IMR-90 (cell line): ENCODE measurements around the gene BACE1. TPM values are rescaled to one million over a fixed set of nuclear protein-coding genes. Genes with fewer than 3 reads are reported as not detected.

Source experiments
- ATAC-seq: fragments of 200-7000 bp; cut with Tn5 transposase; 2 replicates; pipeline ENCODE4 v1.9.1; 2020; ENCODE audit warnings: low read depth, mild to moderate bottlenecking, moderate library complexity
- BruUV-seq: library from RNA; stranded (reverse); fragments of 400-500 nt; replicated peaks from 2 replicates; lab custom pipeline; 2021; lab: Mats Ljungman, UMichigan
- CTCF ChIA-PET: fragments of 300-600 bp; formaldehyde crosslinking; extraction: SDS; loops from one replicate; lab custom pipeline; 2021; ENCODE audit warnings: antibody characterized with exemption; lab: Yijun Ruan, JAX
- POLR2A ChIA-PET: fragments of 300-600 bp; sonication (Branson Sonifier 250); formaldehyde crosslinking; loops from one replicate; lab custom pipeline; 2022; ENCODE audit warnings: antibody characterized with exemption; ENCODE audit not compliant: unreplicated experiment; lab: Charles Lee
- DNase-seq: peaks from one replicate; pipeline ENCODE4 v3.0.0; 2013
- H2AFZ ChIP-seq: replicated peaks from 2 replicates; pipeline ENCODE3; 2013; ENCODE audit warnings: low read length, mild to moderate bottlenecking; ENCODE audit not compliant: poor library complexity
- H2AK5ac ChIP-seq: 2 replicates; pipeline ENCODE4 v1.6.1; 2013; ENCODE audit warnings: low read depth, low read length, inconsistent platforms
- H2AK9ac ChIP-seq: replicated peaks from 2 replicates; pipeline ENCODE3; 2013; ENCODE audit warnings: mild to moderate bottlenecking, low read depth, low read length, moderate library complexity; ENCODE audit not compliant: poor library complexity
- H2BK120ac ChIP-seq: 2 replicates; pipeline ENCODE4 v1.6.1; 2013; ENCODE audit warnings: low read depth, low read length, inconsistent platforms
- H2BK15ac ChIP-seq: 3 replicates; pipeline ENCODE4 v1.6.1; 2013; ENCODE audit warnings: low read depth, low read length, inconsistent platforms
- H2BK20ac ChIP-seq: 2 replicates; pipeline ENCODE4 v1.6.1; 2013; ENCODE audit warnings: low read depth, mild to moderate bottlenecking, inconsistent platforms, low read length, moderate library complexity
- H2BK5ac ChIP-seq: 2 replicates; pipeline ENCODE4 v1.6.1; 2013; ENCODE audit warnings: mild to moderate bottlenecking, low read depth, low read length, inconsistent platforms; ENCODE audit not compliant: poor library complexity, severe bottlenecking
- H3K14ac ChIP-seq: replicated peaks from 2 replicates; pipeline ENCODE4 v1.6.1; 2013; ENCODE audit warnings: low read depth, low read length, inconsistent platforms
- H3K18ac ChIP-seq: 2 replicates; pipeline ENCODE4 v1.6.1; 2013; ENCODE audit warnings: low read depth, low read length, control low read depth
- H3K23ac ChIP-seq: 2 replicates; pipeline ENCODE4 v1.6.1; 2013; ENCODE audit warnings: low read depth, low read length, inconsistent platforms
- H3K27ac ChIP-seq: 2 replicates; pipeline ENCODE4 v1.5.1; 2013; ENCODE audit warnings: mild to moderate bottlenecking, control low read depth, low read length; ENCODE audit not compliant: insufficient read depth
- H3K27me3 ChIP-seq: 2 replicates; pipeline ENCODE4 v1.6.1; 2013; ENCODE audit warnings: low read length; ENCODE audit not compliant: control insufficient read depth, insufficient read depth
- H3K36me3 ChIP-seq: 2 replicates; pipeline ENCODE4 v1.6.1; 2013; ENCODE audit warnings: low read length, mixed read lengths; ENCODE audit not compliant: control insufficient read depth, insufficient read depth
- H3K4ac ChIP-seq: 2 replicates; pipeline ENCODE4 v1.6.1; 2013; ENCODE audit warnings: low read depth, low read length, inconsistent platforms
- H3K4me1 ChIP-seq: 2 replicates; pipeline ENCODE4 v1.6.1; 2013; ENCODE audit warnings: low read length, mixed read lengths; ENCODE audit not compliant: control insufficient read depth, insufficient read depth
- H3K4me2 ChIP-seq: 2 replicates; pipeline ENCODE4 v1.6.1; 2013; ENCODE audit warnings: low read depth, mild to moderate bottlenecking, control low read depth, low read length, moderate library complexity
- H3K4me3 ChIP-seq: 2 replicates; pipeline ENCODE4 v1.5.1; 2013; ENCODE audit warnings: low read depth, mild to moderate bottlenecking, control low read depth, low read length, moderate library complexity; ENCODE audit not compliant: insufficient read depth
- H3K56ac ChIP-seq: 2 replicates; pipeline ENCODE4 v1.6.1; 2013; ENCODE audit warnings: low read length, inconsistent platforms; ENCODE audit not compliant: insufficient read depth; ENCODE audit errors: extremely low read depth
- H3K79me1 ChIP-seq, 2 experiments: 2 replicates each; pipeline ENCODE4 v1.6.1; 2013; ENCODE audit warnings: low read length in 2 of 2, inconsistent platforms in 1 of 2, low read depth in 1 of 2
- H3K9ac ChIP-seq: 2 replicates; pipeline ENCODE4 v1.6.1; 2013; ENCODE audit warnings: low read depth, low read length, control low read depth
- H3K9me1 ChIP-seq: 2 replicates; pipeline ENCODE4 v1.6.1; 2013; ENCODE audit warnings: low read length, inconsistent platforms; ENCODE audit not compliant: insufficient read depth
- H3K9me3 ChIP-seq: 2 replicates; pipeline ENCODE4 v1.6.1; 2013; ENCODE audit warnings: low read length; ENCODE audit not compliant: control insufficient read depth, insufficient read depth
- H4K20me1 ChIP-seq: 2 replicates; pipeline ENCODE4 v1.6.1; 2013; ENCODE audit warnings: low read length, inconsistent platforms; ENCODE audit not compliant: insufficient read depth
- H4K5ac ChIP-seq: 2 replicates; pipeline ENCODE4 v1.6.1; 2013; ENCODE audit warnings: mild to moderate bottlenecking, low read depth, low read length, control low read depth
- H4K8ac ChIP-seq, 2 experiments: 2 replicates each; pipeline ENCODE4 v1.6.1; 2013; ENCODE audit warnings: low read depth in 2 of 2, low read length in 2 of 2, control low read depth in 1 of 2, inconsistent platforms in 1 of 2
- H4K91ac ChIP-seq: 2 replicates; pipeline ENCODE4 v1.6.1; 2013; ENCODE audit warnings: low read depth, low read length, inconsistent platforms; ENCODE audit not compliant: insufficient read depth
- BHLHE40 ChIP-seq: fragments of 150-350 bp; IDR thresholded peaks from 2 replicates; pipeline ENCODE4 v1.6.1; 2016; ENCODE audit warnings: mild to moderate bottlenecking, low read depth, low read length
- CEBPB ChIP-seq: IDR thresholded peaks from 2 replicates; pipeline ENCODE4 v1.6.1; 2012; ENCODE audit warnings: low read depth, low read length, improper control_type of control experiment
- CHD1 ChIP-seq: IDR thresholded peaks from 2 replicates; pipeline ENCODE4 v1.6.1; 2012; ENCODE audit warnings: low read depth, low read length, improper control_type of control experiment
- CTCF ChIP-seq: conservative IDR thresholded peaks from 2 replicates; pipeline ENCODE4 v1.5.1; 2012; ENCODE audit warnings: mild to moderate bottlenecking, low read depth, low read length, improper control_type of control experiment
- ELK1 ChIP-seq: fragments of 150-350 bp; IDR thresholded peaks from 2 replicates; pipeline ENCODE4 v1.6.1; 2016; ENCODE audit warnings: low read depth, mild to moderate bottlenecking, low read length, moderate library complexity, borderline replicate concordance
- FOS ChIP-seq: fragments of 150-350 bp; IDR thresholded peaks from 2 replicates; pipeline ENCODE4 v1.6.1; 2016; ENCODE audit warnings: low read depth, low read length
- MAFK ChIP-seq: IDR thresholded peaks from 2 replicates; pipeline ENCODE4 v1.6.1; 2012; ENCODE audit warnings: low read depth, low read length, improper control_type of control experiment
- MAZ ChIP-seq: IDR thresholded peaks from 2 replicates; pipeline ENCODE4 v1.6.1; 2012; ENCODE audit warnings: low read depth, mild to moderate bottlenecking, low read length, improper control_type of control experiment, moderate library complexity, borderline replicate concordance
- NFE2L2 ChIP-seq: fragments of 150-350 bp; IDR thresholded peaks from 2 replicates; pipeline ENCODE4 v1.6.1; 2016; ENCODE audit warnings: low read depth, mild to moderate bottlenecking, low read length
- POLR2A ChIP-seq: IDR thresholded peaks from 2 replicates; pipeline ENCODE4 v1.6.1; 2012; ENCODE audit warnings: mild to moderate bottlenecking, low read depth, low read length
- RAD21 ChIP-seq: IDR thresholded peaks from 2 replicates; pipeline ENCODE4 v1.6.1; 2012; ENCODE audit warnings: low read length, improper control_type of control experiment
- RCOR1 ChIP-seq: IDR thresholded peaks from 2 replicates; pipeline ENCODE4 v1.6.1; 2012; ENCODE audit warnings: mild to moderate bottlenecking, low read length, improper control_type of control experiment; ENCODE audit not compliant: insufficient replicate concordance
- RFX5 ChIP-seq: IDR thresholded peaks from 2 replicates; pipeline ENCODE4 v1.8.0; 2012; ENCODE audit warnings: low read depth, mild to moderate bottlenecking, low read length, moderate library complexity
- SMC3 ChIP-seq: fragments of 150-350 bp; IDR thresholded peaks from 2 replicates; pipeline ENCODE4 v1.6.1; 2016; ENCODE audit warnings: low read depth, mild to moderate bottlenecking, antibody characterized with exemption, low read length, moderate library complexity
- USF2 ChIP-seq: fragments of 150-350 bp; IDR thresholded peaks from 2 replicates; pipeline ENCODE4 v1.6.1; 2017; ENCODE audit warnings: mild to moderate bottlenecking, antibody characterized with exemption, low read length, low read depth
- WGBS, 2 experiments: methylation state at CpG; one replicate each; pipeline versions ENCODE4 v1.1.5 to v1.1.7; 2013; ENCODE audit warnings: missing lambda C conversion rate in 2 of 2; ENCODE audit not compliant: insufficient read length in 1 of 2; ENCODE audit errors: extremely low coverage in 2 of 2; 5-methylcytosine and 5-hydroxymethylcytosine counted together
- dilution Hi-C: fragments of 300-500 bp; cut with HindIII; formaldehyde crosslinking; loops from one replicate; pipeline ENCODE4 v1.14.3; 2018; ENCODE audit warnings: low sequenced_read_pairs; ENCODE audit not compliant: unreplicated experiment
- in situ Hi-C: fragments of 300-500 bp; cut with MboI; formaldehyde crosslinking; loops from 3 replicates; pipeline ENCODE4 v1.14.3; 2019; ENCODE audit warnings: low sequenced_read_pairs, inconsistent platforms, mixed read lengths
- intact Hi-C: fragments of 100-400 bp; cut with micrococcal nuclease; formaldehyde crosslinking; loops from 2 replicates; pipeline ENCODE4 v1.10.0; 2022
- polyA plus RNA-seq, 3 experiments: library from polyadenylated mRNA; depleted of rRNA; stranded (reverse); fragments of >200 nt; gene quantifications; 2 replicates each; pipeline ENCODE4 v1.2.3, GENCODE V29; 2012; ENCODE audit warnings: low replicate concordance in 1 of 3
- total RNA-seq: library from RNA; depleted of rRNA; stranded (reverse); fragments of >200 nt; gene quantifications from 2 replicates; pipeline ENCODE4 v1.2.3, GENCODE V29; 2012

Gene BACE1
- total and polyA plus RNA-seq, 2 of the 4 experiments (the other 2 are of a cell fraction): 27.6 to 50.6 TPM

GRCh38 chr11:117279711-117280376, 36.2 kb downstream of the BACE1 start:
- dilution Hi-C loops: no loop called here
- in situ Hi-C loops: no loop called here
- Histone ChIP-seq H3K23ac (0 out of 2 replicates have a peak overlapping the region, but pooled peaks have one; percentile 34), H3K4me2 (no peak overlapping the region), H3K4ac (peak overlapping the region; percentile 15; the same call in 1 of the 2 replicates), H3K9me1 (peaks cover 19% of the 10 kb centered on the region), H3K27me3 (no peaks in the 10 kb centered on the region), H3K9ac (no peak overlapping the region), H2AFZ (no peak overlapping the region), H3K4me1 (peaks cover 13% of the 10 kb centered on the region), H2BK5ac (peak overlapping the region; percentile 16), H2BK15ac (peak overlapping the region; percentile 65; the same call in 1 of the 3 replicates), H3K79me1 (peaks cover 8 to 23% of the 10 kb centered on the region in 2 experiments), H4K91ac (no peak overlapping the region), H2BK120ac (peak overlapping the region; percentile 56; the same call in 1 of the 2 replicates), H3K4me3 (no peak overlapping the region), H2BK20ac (peak overlapping the region; percentile 24; the same call in 1 of the 2 replicates), H4K8ac (peak overlapping the region in 1 of 2 experiments; percentile 1; a peak in 2 of 4 replicates), H3K18ac (peak overlapping the region; percentile 5; the same call in 1 of the 2 replicates), H2AK9ac (no peak overlapping the region), H3K9me3 (no peaks in the 10 kb centered on the region), H3K56ac (no peak overlapping the region), H2AK5ac (no peak overlapping the region), H4K5ac (no peak overlapping the region), H3K36me3 (peaks cover 11% of the 10 kb centered on the region), H3K27ac (no peak overlapping the region), H4K20me1 (no peaks in the 10 kb centered on the region), H3K14ac (no peak overlapping the region)
- intact Hi-C loops: loop anchor here (2.0 kb wide), 1 partner anchor 41 kb away; no protein-coding TSS in a partner anchor
- no peak for ATAC-seq
- BruUV-seq: no TSS peak
- 80% methylated on average over 1 of the region's 4 CpGs; no CpG with 5 or more reads in 1 of the 2 experiments for WGBS, 2 experiments
- POLR2A ChIA-PET: no interaction called here
- CTCF ChIA-PET: no interaction called here
- DNase-seq: no peak
- TF ChIP-seq ELK1 (no peak), MAFK (no peak), RFX5 (no peak), CTCF (no peak), MAZ (no peak), BHLHE40 (no peak), USF2 (no peak), CHD1 (no peak), RCOR1 (no peak), CEBPB (no peak), POLR2A (no peak), SMC3 (no peak), RAD21 (no peak), NFE2L2 (no peak), FOS (no peak)
